HepG2 (cell line): Measurements from ENCODE around the gene HAUS2. TPM values are rescaled to one million over a fixed set of nuclear protein-coding genes. Genes with fewer than 3 reads are reported as not detected.

ENCODE experiments used
- ATAC-seq: fragments of 200-7000 bp; cut with Tn5 transposase; 3 replicates; pipeline ENCODE4 v1.9.1; 2020; ENCODE audit warnings: mild to moderate bottlenecking, moderate library complexity
- BruUV-seq: library from RNA; stranded (reverse); fragments of 400-500 nt; replicated peaks from 2 replicates; lab custom pipeline; 2021; lab: Mats Ljungman, UMichigan
- CTCF ChIA-PET: fragments of 300-600 bp; formaldehyde crosslinking; extraction: SDS; loops from one replicate; lab custom pipeline; 2021; ENCODE audit warnings: low total read pairs, inconsistent platforms, low intra/inter-chr PET ratio; lab: Yijun Ruan, JAX
- POLR2A ChIA-PET: fragments of 350-600 bp; sonication (Branson Sonifier 250); formaldehyde crosslinking; loops from one replicate; lab custom pipeline; 2020; ENCODE audit warnings: antibody characterized with exemption, inconsistent platforms; lab: Yijun Ruan, JAX
- DNase-seq: peaks from one replicate; pipeline ENCODE4 v3.0.0-alpha.2; 2015; ENCODE audit warnings: low spot score
- FAIRE-seq: peaks from 3 replicates; lab custom pipeline; 2011; peaks lifted over from hg19 to GRCh38; lab: Jason Lieb, UNC
- H2AFZ ChIP-seq: one replicate; pipeline ENCODE4 v1.6.1; 2011; ENCODE audit warnings: low read length, inconsistent platforms
- H3K27ac ChIP-seq: fragments of 300-600 bp; 3 replicates; pipeline ENCODE4 v1.8.0; 2011; ENCODE audit warnings: mixed run types, mild to moderate bottlenecking, mixed read lengths, low read length, inconsistent platforms; ENCODE audit not compliant: insufficient read depth; ENCODE audit errors: extremely low read length
- H3K27me3 ChIP-seq, 2 experiments: fragments of 200-600 bp in 1 of 2; 2 replicates in 1 of 2; 3 replicates in 1 of 2; pipeline versions ENCODE4 v1.6.0 to v1.8.0; 2011; ENCODE audit warnings: low read length in 2 of 2, mild to moderate bottlenecking in 2 of 2, moderate library complexity in 2 of 2, inconsistent platforms in 1 of 2; ENCODE audit not compliant: insufficient read depth in 2 of 2, control insufficient read depth in 1 of 2
- H3K36me3 ChIP-seq, 2 experiments: fragments of 200-600 bp in 1 of 2; replicated peaks in 1 of 2; 2 replicates in 1 of 2; 3 replicates in 1 of 2; pipeline versions ENCODE4 v1.5.1 to v1.8.0; 2011; ENCODE audit warnings: low read length in 2 of 2, inconsistent platforms in 1 of 2; ENCODE audit not compliant: insufficient read depth in 2 of 2, control insufficient read depth in 1 of 2
- H3K4me1 ChIP-seq: 2 replicates; pipeline ENCODE4 v1.5.1; 2012; ENCODE audit warnings: low read length, inconsistent platforms; ENCODE audit not compliant: insufficient read depth
- H3K4me2 ChIP-seq: 2 replicates; pipeline ENCODE4 v1.6.0; 2011; ENCODE audit warnings: low read depth, low read length, inconsistent platforms
- H3K4me3 ChIP-seq, 3 experiments: fragments of 200-600 bp in 1 of 3; sonication (generic), shearing (Covaris generic) in 1 of 3; replicated peaks in 1 of 3; 2 replicates each; pipeline ENCODE4 v1.5.1; 2011 to 2016; ENCODE audit warnings: low read length in 3 of 3, inconsistent platforms in 2 of 3, low read depth in 2 of 3, mild to moderate bottlenecking in 2 of 3, control low read depth in 1 of 3, mixed read lengths in 1 of 3; ENCODE audit not compliant: insufficient read depth in 1 of 3
- H3K79me2 ChIP-seq: one replicate; pipeline ENCODE4 v1.6.1; 2011; ENCODE audit warnings: low read length, inconsistent platforms; ENCODE audit not compliant: insufficient read depth
- H3K9ac ChIP-seq: 2 replicates; pipeline ENCODE4 v1.6.0; 2011; ENCODE audit warnings: mild to moderate bottlenecking, low read depth, low read length, inconsistent platforms; ENCODE audit not compliant: insufficient read depth
- H3K9me3 ChIP-seq: 2 replicates; pipeline ENCODE4 v1.5.1; 2012; ENCODE audit warnings: mild to moderate bottlenecking, low read length
- H4K20me1 ChIP-seq: 2 replicates; pipeline ENCODE4 v1.6.0; 2011; ENCODE audit warnings: inconsistent platforms, mild to moderate bottlenecking, low read length, moderate library complexity; ENCODE audit not compliant: insufficient read depth
- AHR ChIP-seq: IDR thresholded peaks from 2 replicates; pipeline ENCODE4 v1.6.1; 2018; ENCODE audit warnings: missing genetic modification reagents, missing compliant biosample characterization
- CENPX ChIP-seq: sonication (generic); formaldehyde crosslinking; IDR thresholded peaks from 2 replicates; pipeline ENCODE4 v1.9.0; 2021; ENCODE audit warnings: mild to moderate bottlenecking, missing genetic modification reagents, moderate library complexity
- DNMT3B ChIP-seq: conservative IDR thresholded peaks from 2 replicates; pipeline ENCODE4 v1.6.1; 2016; ENCODE audit warnings: missing biosample characterization, control low read depth
- IKZF4 ChIP-seq: sonication (generic); formaldehyde crosslinking; IDR thresholded peaks from 2 replicates; pipeline ENCODE4 v1.5.1; 2020; ENCODE audit warnings: borderline replicate concordance, mild to moderate bottlenecking, low read depth, missing genetic modification reagents; ENCODE audit errors: not compliant biosample characterization
- NFE2L2 ChIP-seq: fragments of 150-350 bp; IDR thresholded peaks from 2 replicates; pipeline ENCODE4 v1.6.1; 2014; ENCODE audit warnings: low read length
- TGIF2 ChIP-seq: IDR thresholded peaks from 2 replicates; pipeline ENCODE4 v1.6.1; 2016; ENCODE audit warnings: control low read depth, missing compliant biosample characterization
- ZNF101 ChIP-seq: sonication (generic); formaldehyde crosslinking; IDR thresholded peaks from 2 replicates; pipeline ENCODE4 v1.4.0; 2020; ENCODE audit warnings: mild to moderate bottlenecking, low read depth, missing genetic modification reagents, borderline replicate concordance
- ZNF234 ChIP-seq: sonication (generic); formaldehyde crosslinking; conservative IDR thresholded peaks from 2 replicates; pipeline ENCODE4 v1.5.1; 2020; ENCODE audit warnings: mild to moderate bottlenecking, missing genetic modification reagents
- ZNF292 ChIP-seq: sonication (generic); formaldehyde crosslinking; IDR thresholded peaks from 2 replicates; pipeline ENCODE4 v1.8.1; 2022; ENCODE audit warnings: mild to moderate bottlenecking, low read depth, missing genetic modification reagents, borderline replicate concordance
- ZNF317 ChIP-seq: sonication (generic); formaldehyde crosslinking; IDR thresholded peaks from 2 replicates; pipeline ENCODE4 v1.5.0; 2020; ENCODE audit warnings: mild to moderate bottlenecking, missing genetic modification reagents
- ZNF564 ChIP-seq: sonication (generic); formaldehyde crosslinking; IDR thresholded peaks from 2 replicates; pipeline ENCODE4 v1.8.1; 2023; ENCODE audit warnings: mild to moderate bottlenecking, missing genetic modification reagents
- ZNF703 ChIP-seq: sonication (generic); formaldehyde crosslinking; IDR thresholded peaks from 2 replicates; pipeline ENCODE4 v1.5.1; 2020; ENCODE audit warnings: missing genetic modification reagents, mild to moderate bottlenecking, moderate library complexity, borderline replicate concordance
- ZNF749 ChIP-seq: sonication (generic); formaldehyde crosslinking; IDR thresholded peaks from 2 replicates; pipeline ENCODE4 v1.8.0; 2022; ENCODE audit warnings: mild to moderate bottlenecking, missing genetic modification reagents, moderate library complexity, borderline replicate concordance
- WGBS: methylation state at CpG from one replicate; pipeline ENCODE4 v1.1.6; 2017; ENCODE audit warnings: low lambda C conversion rate; 5-methylcytosine and 5-hydroxymethylcytosine counted together
- in situ Hi-C: cut with HindIII; loops from 2 replicates; pipeline ENCODE4 v1.10.0; 2017; ENCODE audit warnings: low pct_unique_long_range_greater_than_20kb; ENCODE audit not compliant: extremely low pct_ligation_motif_present
- intact Hi-C: fragments of 100-400 bp; cut with micrococcal nuclease; formaldehyde crosslinking; loops from one replicate; pipeline ENCODE4 v1.10.0; 2022; ENCODE audit not compliant: unreplicated experiment
- polyA plus RNA-seq, 8 experiments: library from polyadenylated mRNA; depleted of rRNA in 3 of 8; stranded (reverse) in 7 of 8; unstranded in 1 of 8; fragments of >200 nt; fragmentation: Illumina TruSeq in 4 of 8; extraction: Trizol in 4 of 8; gene quantifications; 2 replicates each; pipeline versions ENCODE4 v1.2.1 to v1.2.3, GENCODE V29; 2011 to 2016; ENCODE audit warnings: low read depth in 4 of 8, missing spikeins in 1 of 8, mixed read lengths in 1 of 8; ENCODE audit not compliant: insufficient read depth in 1 of 8
- total RNA-seq, 5 experiments: library from RNA; depleted of rRNA; stranded (reverse); fragments of >200 nt; fragmentation: Illumina TruSeq; extraction: Trizol; gene quantifications; 2 replicates each; pipeline ENCODE4 v1.2.3, GENCODE V29; 2016; ENCODE audit warnings: low read depth in 1 of 5
- TF ChIP-seq, protein P1 (sequence below): sonication (generic); formaldehyde crosslinking; IDR thresholded peaks from 2 replicates; pipeline ENCODE4 v1.8.0; 2022; ENCODE audit warnings: mild to moderate bottlenecking, missing genetic modification reagents; ENCODE audit not compliant: insufficient replicate concordance
- TF ChIP-seq, protein P2 (sequence below): fragments of 450-650 bp; IDR thresholded peaks from 2 replicates; pipeline ENCODE4 v1.6.1; 2017

Gene HAUS2
- total and polyA plus RNA-seq, 2 of the 13 experiments (the other 11 are each of a cell fraction or from before 2014, with no cell fraction given): 11.6 to 32.9 TPM

DNA sequence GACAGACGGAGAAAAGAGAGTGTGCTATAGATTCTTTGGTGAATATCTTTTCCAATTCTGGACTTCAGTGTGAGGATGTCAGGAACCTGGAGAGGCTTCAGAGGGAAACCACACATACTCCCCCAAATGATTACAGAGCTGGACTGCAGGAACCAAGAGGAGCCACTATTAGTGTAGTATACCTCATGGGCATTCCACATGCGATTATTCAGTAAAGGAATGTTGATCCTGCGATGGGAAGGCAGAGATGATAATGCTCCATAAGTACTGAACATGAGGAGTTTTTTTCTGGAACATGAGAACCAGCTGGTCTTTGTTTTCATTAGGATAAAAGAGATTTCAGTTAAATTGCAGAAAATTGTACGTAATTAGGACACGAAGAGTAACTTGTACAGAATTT, 45.5 kb downstream of the HAUS2 start:
- Histone ChIP-seq H3K79me2 (no peaks in the 10 kb centered on the region), H3K27ac (no peak overlapping the region), H3K9ac (no peak overlapping the region), H3K27me3 (no peaks in the 10 kb centered on the region), H4K20me1 (no peaks in the 10 kb centered on the region), H2AFZ (no peak overlapping the region), H3K4me2 (no peak overlapping the region), H3K36me3 (no peaks in the 10 kb centered on the region), H3K9me3 (no peaks in the 10 kb centered on the region), H3K4me1 (peaks cover 24% of the 10 kb centered on the region), H3K4me3 (no peak overlapping the region)
- ChIA-PET CTCF (no interaction called here), POLR2A (no interaction called here)
- intact Hi-C loops (loop anchor here (5.0 kb wide), 1 partner anchor 58 kb away; no protein-coding TSS in a partner anchor), in situ Hi-C loops (no loop called here)
- FAIRE-seq: no peak
- 97% methylated on average over 5 of the region's 5 CpGs for WGBS
- BruUV-seq: no TSS peak
- ATAC-seq: no peak
- no peak for DNase-seq
- TF ChIP-seq, protein P1, sequence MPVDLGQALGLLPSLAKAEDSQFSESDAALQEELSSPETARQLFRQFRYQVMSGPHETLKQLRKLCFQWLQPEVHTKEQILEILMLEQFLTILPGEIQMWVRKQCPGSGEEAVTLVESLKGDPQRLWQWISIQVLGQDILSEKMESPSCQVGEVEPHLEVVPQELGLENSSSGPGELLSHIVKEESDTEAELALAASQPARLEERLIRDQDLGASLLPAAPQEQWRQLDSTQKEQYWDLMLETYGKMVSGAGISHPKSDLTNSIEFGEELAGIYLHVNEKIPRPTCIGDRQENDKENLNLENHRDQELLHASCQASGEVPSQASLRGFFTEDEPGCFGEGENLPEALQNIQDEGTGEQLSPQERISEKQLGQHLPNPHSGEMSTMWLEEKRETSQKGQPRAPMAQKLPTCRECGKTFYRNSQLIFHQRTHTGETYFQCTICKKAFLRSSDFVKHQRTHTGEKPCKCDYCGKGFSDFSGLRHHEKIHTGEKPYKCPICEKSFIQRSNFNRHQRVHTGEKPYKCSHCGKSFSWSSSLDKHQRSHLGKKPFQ (CRISPR knock-in tag): no peak
- TF ChIP-seq TGIF2 (CRISPR knock-in tag) (no peak), ZNF749 (CRISPR knock-in tag) (no peak), NFE2L2 (no peak), ZNF564 (CRISPR knock-in tag) (no peak), DNMT3B (CRISPR knock-in tag) (no peak), AHR (CRISPR knock-in tag) (no peak), CENPX (no peak), ZNF317 (CRISPR knock-in tag) (no peak), ZNF234 (CRISPR knock-in tag) (no peak), ZNF292 (CRISPR knock-in tag) (no peak), IKZF4 (CRISPR knock-in tag) (no peak), ZNF703 (CRISPR knock-in tag) (no peak), ZNF101 (no peak)
- TF ChIP-seq, protein P2, sequence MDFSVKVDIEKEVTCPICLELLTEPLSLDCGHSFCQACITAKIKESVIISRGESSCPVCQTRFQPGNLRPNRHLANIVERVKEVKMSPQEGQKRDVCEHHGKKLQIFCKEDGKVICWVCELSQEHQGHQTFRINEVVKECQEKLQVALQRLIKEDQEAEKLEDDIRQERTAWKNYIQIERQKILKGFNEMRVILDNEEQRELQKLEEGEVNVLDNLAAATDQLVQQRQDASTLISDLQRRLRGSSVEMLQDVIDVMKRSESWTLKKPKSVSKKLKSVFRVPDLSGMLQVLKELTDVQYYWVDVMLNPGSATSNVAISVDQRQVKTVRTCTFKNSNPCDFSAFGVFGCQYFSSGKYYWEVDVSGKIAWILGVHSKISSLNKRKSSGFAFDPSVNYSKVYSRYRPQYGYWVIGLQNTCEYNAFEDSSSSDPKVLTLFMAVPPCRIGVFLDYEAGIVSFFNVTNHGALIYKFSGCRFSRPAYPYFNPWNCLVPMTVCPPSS: no peak
